NCI-H345 treated with DMSO at 0.1 percent for 48 hours (cell line): ENCODE results near the gene KRT36.

Experiments
- DNase-seq: peaks from one replicate; lab custom pipeline; 2025; ENCODE audit not compliant: unreplicated experiment; lab: John Stamatoyannopoulos, UW

Gene KRT36

GRCh38 chr17:41504246-41504977 is 14.7 kb upstream of the KRT36 start:
- DNase-seq = no peak

DNA sequence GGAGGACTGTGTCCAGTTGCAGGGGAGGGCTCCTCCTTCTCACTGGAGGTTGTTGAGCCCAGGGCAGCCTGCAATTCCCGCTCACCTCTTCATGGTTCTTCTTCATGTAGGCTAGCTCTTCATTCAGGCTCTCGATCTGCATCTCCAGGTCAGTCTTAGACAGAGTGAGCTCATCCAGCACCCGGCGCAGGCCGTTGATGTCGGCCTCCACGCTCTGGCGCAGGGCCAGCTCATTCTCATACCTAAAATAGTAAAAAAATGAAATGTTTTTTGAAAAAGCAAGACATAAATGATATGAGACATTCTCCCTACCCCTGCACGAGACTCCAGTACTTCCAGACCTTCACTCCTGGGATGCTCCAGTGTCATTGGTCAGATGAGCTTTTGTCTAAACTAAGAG is 13.5 kb upstream of the KRT36 start:
- DNase-seq = no peak

DNA sequence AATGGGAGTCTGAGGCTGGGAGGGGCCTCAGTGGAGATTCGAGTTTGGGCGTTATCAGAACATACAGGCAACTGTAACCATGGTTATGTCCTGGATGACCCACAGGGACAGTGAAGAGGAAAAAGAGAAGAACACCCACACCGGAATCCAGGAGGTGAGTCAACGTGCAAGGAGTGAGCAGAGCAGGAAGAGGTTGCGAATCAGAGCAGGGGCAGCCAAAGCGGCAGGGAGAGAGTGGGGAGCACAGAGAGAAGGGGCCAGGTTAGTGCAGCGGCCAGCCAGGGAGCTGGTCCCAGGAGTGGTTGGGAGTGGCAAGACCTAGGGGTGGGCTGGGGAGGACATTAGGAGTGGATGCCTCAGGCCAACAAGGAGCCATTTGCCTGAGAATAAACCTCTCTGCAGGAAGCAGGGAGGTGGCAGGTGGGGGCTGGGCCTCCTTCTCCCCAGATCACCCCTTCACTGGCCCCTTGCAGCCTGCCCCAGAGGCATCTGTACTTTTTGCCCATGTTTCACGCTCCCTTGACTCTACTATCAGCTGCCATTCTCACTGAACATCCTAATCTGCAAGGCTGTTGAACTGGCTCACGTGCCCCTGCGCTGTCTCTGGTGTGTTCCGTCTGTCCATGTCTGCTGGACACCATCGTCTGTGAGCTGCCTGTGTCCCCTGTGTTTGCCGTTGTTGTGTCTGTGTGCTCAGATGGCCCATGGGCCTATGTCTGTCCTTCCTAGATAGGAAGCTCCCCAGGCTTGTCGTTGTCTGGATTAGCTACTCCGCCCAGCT is 10.6 kb upstream of the KRT36 start:
- no peak for DNase-seq

DNA sequence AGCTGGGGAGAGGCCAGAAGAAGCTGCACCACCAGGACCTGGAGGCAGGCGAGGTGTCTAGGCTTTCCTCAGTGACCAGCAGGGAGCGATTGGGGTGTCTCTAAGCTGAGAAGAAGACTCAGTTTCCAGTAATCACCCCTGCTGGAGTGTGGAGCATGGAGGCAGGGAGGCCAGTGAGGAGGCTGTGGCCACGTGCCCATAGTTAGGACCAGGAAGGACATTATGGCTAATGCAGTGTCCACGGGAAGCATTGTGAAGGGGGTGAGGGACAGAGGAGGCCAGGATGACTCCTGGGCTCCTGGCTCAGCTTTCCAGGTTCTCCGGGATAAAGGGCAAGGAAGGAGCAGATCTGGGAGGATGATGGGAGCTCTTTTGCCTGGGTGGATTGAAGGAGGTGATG is 10.0 kb upstream of the KRT36 start:
- DNase-seq = no peak

- no peak for DNase-seq
Measured at GRCh38 chr17:41498276-41498675, 8.6 kb upstream of the KRT36 start.

DNA sequence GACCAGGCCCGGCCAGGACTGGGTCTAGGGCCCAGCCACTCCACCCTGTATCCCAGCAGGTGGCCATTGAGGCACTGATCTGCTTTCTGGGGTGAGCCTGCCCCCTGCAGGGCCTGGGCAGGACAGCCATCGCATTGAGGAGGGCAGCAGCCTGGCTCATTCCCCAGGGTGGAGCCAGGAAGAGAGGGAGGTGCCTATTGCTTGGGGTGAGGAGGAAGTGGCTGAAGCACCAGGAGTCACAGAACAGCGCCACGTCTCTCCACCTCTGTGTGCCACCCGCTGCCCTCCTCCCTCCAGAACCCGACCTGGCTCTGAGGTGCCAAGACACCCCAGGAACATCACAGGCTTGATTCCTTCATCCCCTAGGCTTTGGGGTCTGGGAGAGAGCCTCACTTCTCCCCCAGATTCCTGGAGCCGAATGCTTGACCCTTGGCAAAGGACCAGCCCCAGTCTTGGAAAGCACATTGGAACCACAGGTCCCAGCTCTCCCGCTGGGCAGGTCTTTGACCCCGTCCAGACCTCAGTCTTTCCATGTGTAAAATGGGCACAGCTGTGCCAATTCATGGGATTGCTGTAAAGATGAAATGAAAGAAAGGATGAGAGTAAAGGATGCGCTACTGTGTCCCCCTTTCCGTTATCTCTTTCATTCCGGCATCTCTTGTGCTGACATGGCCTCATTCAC is 7.2 kb upstream of the KRT36 start:
- no peak for DNase-seq

- no peak for DNase-seq
Measured at GRCh38 chr17:41494524-41494923, 4.8 kb upstream of the KRT36 start.

DNA sequence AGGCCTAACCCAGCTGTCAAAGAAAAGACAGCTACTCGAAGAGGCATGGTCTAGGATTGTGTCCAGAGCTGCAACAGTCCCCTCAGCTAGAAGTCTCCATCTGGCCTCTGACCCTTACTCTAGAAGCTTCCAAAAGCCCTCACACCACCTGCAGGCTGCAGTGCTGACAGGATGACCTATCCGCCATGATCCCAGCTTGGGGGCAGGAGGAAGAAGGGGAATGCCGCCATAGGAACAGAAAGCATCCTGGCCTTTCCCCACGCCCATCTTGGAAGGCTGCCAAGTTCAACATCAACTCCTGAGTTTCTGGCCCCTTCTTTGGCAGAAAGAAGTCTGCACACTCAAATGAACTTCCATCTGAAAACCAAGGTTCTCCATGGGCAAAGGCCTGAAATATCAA is 3.1 kb upstream of the KRT36 start:
- DNase-seq = peak; percentile 15

GRCh38 chr17:41492351-41492750 is 2.6 kb upstream of the KRT36 start:
- no peak for DNase-seq

- no peak for DNase-seq
Measured at GRCh38 chr17:41491476-41491875, 1.8 kb upstream of the KRT36 start.

GRCh38 chr17:41490000-41490990 is 585 bp upstream of the KRT36 start:
- DNase-seq = no peak

DNA sequence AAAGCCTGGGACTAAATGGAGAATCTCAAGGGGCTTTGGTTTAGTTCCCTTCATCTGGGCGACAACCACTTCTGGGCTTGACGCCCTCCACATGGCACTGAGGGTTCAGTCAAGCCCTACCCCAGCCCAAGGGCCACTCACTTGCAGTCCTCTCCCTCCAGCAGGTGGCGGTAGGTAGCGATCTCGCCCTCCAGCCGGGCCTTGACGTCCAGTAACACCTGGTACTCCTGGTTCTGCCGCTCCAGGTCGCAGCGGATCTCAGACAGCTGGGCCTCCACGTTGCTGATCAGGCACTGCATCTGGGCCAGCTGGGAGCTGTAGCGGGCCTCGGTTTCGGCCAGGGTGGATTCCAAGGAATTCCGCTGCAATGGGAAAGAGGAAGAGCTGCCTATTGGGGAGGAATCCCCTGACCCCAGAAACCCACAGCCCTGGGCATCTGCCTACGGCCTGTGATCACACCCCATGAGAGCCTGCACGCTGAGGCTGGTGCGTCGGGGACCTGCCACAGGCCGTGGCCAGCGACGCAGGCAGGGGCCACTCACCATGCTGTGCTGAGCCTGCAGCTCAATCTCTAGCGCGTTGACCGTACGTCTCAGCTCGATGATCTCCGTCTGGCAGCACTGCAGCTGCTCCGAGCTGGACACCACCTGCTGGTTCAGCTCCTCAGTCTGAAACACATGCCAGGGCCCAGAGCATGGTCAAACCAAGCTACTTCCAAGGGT is 2.7 kb downstream of the KRT36 start:
- no peak for DNase-seq

DNA sequence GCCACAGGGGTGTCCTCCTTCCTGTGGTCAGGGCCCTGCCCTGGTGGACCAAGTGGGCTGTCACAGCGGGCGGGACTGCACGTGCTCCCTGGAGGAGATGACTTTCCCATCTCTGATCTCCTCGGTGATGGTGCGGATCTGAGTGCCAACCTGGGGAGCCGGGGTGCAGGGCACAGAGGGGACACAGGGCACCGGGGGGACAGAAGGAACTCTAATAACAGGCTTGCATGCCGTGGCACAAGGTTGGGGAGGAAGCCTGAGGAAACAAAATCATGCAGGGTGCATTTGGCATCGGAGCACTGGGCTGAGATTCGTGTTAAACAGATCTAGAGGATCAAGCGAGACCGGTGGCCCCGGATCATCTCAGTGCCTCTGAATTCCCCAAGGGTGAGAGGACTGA is 3.4 kb downstream of the KRT36 start:
- DNase-seq = no peak

DNA sequence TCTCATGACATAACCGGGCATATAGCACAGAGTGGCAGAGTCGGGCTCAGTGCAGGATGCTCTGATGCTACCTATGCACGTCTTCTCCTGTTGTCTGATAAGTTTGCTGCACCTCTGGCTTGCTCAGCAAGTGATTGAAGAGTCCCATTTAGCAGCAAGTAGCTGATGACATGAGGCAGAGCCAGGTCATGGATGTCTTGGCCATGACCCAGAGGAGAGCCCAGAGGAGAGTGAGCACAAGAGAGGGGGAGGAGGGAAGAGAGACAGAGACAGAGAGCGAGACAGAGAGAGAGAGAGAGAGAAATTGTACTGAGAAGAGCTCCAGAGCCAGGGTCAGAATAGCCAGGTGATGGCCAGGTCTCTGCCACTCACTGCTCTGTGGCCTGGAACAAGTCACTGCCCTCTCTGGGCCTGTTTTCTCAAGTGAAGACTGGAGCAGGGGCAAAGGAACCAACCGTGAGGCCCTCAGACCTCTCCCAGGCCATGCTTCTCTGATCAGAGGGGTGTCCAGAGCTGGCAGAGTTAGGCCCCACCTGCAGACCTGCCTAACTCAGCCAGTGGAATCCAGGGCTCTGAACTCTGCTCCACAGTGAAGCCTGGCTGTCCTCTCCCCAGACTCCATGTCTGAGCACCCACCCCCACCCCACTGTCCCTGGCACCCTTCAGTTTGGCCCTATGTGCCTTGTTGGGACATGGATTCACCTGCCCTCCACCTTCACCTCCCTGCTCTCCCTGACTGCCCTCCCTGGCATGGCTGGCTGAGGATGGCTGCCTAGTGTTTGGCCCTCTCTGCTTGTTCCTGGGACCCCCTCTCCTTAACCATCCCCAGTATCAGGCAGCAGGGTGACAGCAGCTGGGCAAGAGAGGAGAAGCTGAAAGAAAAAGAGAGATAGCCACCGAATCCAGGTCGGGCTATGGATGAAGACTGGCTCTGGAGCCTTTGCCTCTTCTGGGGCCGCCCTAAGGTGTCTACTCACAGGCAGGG is 4.5 kb downstream of the KRT36 start:
- DNase-seq = no peak

- no peak for DNase-seq
Measured at GRCh38 chr17:41483991-41484826, 5.5 kb downstream of the KRT36 start.

- no peak for DNase-seq
Measured at GRCh38 chr17:41483531-41483930, 6.2 kb downstream of the KRT36 start.

- no peak for DNase-seq
Measured at GRCh38 chr17:41481036-41481435, 8.7 kb downstream of the KRT36 start, which contains the start of gene KRT35. Gene KRT35 (minus strand): TSS chr17:41481151. CDS start chr17:41481097, 54 bp downstream.

DNA sequence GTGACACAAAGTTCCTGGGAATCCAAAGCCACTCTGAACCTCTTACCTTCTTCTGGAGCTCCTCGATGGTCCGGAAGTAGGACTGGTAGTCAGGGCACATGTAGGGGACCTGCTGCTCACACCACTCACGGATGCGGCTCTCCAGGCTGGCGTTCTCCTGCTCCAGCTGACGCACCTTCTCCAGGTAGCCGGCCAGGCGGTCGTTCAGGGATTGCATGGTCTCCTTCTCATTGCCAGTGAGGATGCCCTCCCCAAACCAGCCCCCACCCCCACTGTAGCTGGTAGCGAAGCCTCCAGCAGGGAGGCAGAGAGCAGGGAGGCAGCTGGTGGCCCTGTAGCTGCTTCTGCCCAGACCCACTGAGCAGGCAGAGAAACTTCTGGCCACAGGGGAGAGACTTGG is 9.1 kb downstream of the KRT36 start:
- DNase-seq = no peak
